ENCODE results near the gene B4GALNT1. TPM values are rescaled to one million over a fixed set of nuclear protein-coding genes. Genes with fewer than 3 reads are reported as not detected.

The B4GALNT1 gene
- total and polyA plus RNA-seq, 9 of the 15 experiments (the other 6 are each of a cell fraction or from before 2014, with no cell fraction given): 1.0 to 32.2 (median 9.8) TPM

DNA sequence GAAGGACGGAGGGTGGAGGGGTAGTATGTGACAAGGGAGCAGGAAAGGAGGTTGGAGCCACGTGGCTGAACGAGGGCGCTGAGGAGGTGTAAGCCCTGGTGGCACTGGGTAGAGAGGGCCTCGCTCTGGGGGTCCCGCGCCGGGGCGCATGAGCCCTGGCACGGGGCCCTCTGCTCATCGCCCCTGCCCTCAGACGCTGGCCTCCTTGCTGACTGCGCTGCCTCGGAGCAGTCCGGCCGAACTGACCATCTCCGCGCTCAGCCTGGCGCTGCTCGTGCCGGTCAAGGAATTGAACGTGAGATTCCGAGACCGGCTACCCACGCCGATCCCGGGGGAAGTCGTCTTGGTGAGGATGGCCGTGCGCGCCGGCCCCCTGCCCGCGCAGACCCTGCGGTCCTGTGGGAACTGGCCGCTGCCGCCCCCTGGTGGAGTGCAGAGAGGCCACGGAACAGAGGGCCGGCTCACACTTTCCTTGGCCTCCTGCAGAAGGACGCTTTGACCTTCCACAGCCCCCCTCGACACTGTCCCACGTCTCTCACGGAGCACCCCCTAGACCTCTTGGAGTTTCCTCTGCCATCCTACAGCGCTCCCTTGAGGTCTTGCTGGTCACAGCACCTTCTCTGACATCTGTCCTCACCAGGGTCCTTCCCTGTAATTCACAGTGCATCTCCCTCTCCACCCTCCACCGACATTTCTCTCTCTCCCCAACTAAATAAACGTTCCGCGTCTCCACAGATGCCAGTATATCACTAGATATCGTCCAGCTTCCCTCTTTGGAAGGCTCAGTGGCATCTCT lies 11.3 kb downstream of the B4GALNT1 start (continued):
- TF ChIP-seq, protein P1, sequence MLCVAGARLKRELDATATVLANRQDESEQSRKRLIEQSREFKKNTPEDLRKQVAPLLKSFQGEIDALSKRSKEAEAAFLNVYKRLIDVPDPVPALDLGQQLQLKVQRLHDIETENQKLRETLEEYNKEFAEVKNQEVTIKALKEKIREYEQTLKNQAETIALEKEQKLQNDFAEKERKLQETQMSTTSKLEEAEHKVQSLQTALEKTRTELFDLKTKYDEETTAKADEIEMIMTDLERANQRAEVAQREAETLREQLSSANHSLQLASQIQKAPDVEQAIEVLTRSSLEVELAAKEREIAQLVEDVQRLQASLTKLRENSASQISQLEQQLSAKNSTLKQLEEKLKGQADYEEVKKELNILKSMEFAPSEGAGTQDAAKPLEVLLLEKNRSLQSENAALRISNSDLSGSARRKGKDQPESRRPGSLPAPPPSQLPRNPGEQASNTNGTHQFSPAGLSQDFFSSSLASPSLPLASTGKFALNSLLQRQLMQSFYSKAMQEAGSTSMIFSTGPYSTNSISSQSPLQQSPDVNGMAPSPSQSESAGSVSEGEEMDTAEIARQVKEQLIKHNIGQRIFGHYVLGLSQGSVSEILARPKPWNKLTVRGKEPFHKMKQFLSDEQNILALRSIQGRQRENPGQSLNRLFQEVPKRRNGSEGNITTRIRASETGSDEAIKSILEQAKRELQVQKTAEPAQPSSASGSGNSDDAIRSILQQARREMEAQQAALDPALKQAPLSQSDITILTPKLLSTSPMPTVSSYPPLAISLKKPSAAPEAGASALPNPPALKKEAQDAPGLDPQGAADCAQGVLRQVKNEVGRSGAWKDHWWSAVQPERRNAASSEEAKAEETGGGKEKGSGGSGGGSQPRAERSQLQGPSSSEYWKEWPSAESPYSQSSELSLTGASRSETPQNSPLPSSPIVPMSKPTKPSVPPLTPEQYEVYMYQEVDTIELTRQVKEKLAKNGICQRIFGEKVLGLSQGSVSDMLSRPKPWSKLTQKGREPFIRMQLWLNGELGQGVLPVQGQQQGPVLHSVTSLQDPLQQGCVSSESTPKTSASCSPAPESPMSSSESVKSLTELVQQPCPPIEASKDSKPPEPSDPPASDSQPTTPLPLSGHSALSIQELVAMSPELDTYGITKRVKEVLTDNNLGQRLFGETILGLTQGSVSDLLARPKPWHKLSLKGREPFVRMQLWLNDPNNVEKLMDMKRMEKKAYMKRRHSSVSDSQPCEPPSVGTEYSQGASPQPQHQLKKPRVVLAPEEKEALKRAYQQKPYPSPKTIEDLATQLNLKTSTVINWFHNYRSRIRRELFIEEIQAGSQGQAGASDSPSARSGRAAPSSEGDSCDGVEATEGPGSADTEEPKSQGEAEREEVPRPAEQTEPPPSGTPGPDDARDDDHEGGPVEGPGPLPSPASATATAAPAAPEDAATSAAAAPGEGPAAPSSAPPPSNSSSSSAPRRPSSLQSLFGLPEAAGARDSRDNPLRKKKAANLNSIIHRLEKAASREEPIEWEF (CRISPR knock-in tag; IDR thresholded peaks at IDR 0.05): no peak
- no peak for TF ChIP-seq BRD9 (IDR thresholded peaks at IDR 0.05; ENCODE audit: low read depth, partially characterized antibody)
- no peak for TF ChIP-seq KLF10 (CRISPR knock-in tag; IDR thresholded peaks at IDR 0.05)
- TF ChIP-seq ZNF830 (CRISPR knock-in tag; IDR thresholded peaks at IDR 0.05): peak; percentile 38; the same call in 1 of the 2 replicates
- no peak for TF ChIP-seq MYC (IDR thresholded peaks at IDR 0.05; ENCODE audit: low read depth, low read length)
- TF ChIP-seq MYC (CRISPR knock-in tag; IDR thresholded peaks at IDR 0.05; ENCODE audit: borderline replicate concordance, low read depth): no peak
- TF ChIP-seq GABPB1 (CRISPR knock-in tag; IDR thresholded peaks at IDR 0.05): peak; percentile 69
- no peak for TF ChIP-seq NBN (IDR thresholded peaks at IDR 0.05; ENCODE audit: low read depth)
- TF ChIP-seq, protein P2, sequence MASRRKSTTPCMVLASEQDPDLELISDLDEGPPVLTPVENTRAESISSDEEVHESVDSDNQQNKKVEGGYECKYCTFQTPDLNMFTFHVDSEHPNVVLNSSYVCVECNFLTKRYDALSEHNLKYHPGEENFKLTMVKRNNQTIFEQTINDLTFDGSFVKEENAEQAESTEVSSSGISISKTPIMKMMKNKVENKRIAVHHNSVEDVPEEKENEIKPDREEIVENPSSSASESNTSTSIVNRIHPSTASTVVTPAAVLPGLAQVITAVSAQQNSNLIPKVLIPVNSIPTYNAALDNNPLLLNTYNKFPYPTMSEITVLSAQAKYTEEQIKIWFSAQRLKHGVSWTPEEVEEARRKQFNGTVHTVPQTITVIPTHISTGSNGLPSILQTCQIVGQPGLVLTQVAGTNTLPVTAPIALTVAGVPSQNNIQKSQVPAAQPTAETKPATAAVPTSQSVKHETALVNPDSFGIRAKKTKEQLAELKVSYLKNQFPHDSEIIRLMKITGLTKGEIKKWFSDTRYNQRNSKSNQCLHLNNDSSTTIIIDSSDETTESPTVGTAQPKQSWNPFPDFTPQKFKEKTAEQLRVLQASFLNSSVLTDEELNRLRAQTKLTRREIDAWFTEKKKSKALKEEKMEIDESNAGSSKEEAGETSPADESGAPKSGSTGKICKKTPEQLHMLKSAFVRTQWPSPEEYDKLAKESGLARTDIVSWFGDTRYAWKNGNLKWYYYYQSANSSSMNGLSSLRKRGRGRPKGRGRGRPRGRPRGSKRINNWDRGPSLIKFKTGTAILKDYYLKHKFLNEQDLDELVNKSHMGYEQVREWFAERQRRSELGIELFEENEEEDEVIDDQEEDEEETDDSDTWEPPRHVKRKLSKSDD (conservative IDR thresholded peaks at IDR 0.05; ENCODE audit: low read length): no peak
- no peak for TF ChIP-seq TBP (optimal IDR thresholded peaks at IDR 0.05; ENCODE audit: low read depth, low read length)
- peak in 1 of 3 experiments; percentile 32 for TF ChIP-seq YY1 (IDR thresholded peaks at IDR 0.05; ENCODE audit: borderline replicate concordance in 1 of 3, control insufficient read depth in 1 of 3, extremely low read depth in 1 of 3, insufficient read depth in 3 of 3, insufficient read length in 1 of 3, insufficient replicate concordance in 2 of 3, low read depth in 1 of 3, low read length in 2 of 3)
- no peak for TF ChIP-seq BCOR (IDR thresholded peaks at IDR 0.05)
- TF ChIP-seq ZNF184 (CRISPR knock-in tag; IDR thresholded peaks at IDR 0.05): no peak
- TF ChIP-seq, protein P3, sequence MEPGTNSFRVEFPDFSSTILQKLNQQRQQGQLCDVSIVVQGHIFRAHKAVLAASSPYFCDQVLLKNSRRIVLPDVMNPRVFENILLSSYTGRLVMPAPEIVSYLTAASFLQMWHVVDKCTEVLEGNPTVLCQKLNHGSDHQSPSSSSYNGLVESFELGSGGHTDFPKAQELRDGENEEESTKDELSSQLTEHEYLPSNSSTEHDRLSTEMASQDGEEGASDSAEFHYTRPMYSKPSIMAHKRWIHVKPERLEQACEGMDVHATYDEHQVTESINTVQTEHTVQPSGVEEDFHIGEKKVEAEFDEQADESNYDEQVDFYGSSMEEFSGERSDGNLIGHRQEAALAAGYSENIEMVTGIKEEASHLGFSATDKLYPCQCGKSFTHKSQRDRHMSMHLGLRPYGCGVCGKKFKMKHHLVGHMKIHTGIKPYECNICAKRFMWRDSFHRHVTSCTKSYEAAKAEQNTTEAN (CRISPR knock-in tag; IDR thresholded peaks at IDR 0.05): no peak
- TF ChIP-seq, protein P4, sequence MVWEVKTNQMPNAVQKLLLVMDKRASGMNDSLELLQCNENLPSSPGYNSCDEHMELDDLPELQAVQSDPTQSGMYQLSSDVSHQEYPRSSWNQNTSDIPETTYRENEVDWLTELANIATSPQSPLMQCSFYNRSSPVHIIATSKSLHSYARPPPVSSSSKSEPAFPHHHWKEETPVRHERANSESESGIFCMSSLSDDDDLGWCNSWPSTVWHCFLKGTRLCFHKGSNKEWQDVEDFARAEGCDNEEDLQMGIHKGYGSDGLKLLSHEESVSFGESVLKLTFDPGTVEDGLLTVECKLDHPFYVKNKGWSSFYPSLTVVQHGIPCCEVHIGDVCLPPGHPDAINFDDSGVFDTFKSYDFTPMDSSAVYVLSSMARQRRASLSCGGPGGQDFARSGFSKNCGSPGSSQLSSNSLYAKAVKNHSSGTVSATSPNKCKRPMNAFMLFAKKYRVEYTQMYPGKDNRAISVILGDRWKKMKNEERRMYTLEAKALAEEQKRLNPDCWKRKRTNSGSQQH (CRISPR knock-in tag; IDR thresholded peaks at IDR 0.05): no peak
